HL-60 (cell line): ENCODE measurements around the gene ARX.

Experiments used
- DNase-seq, 2 experiments: peaks; one replicate each; pipeline ENCODE4 v3.0.0-alpha.2; 2010 to 2020; ENCODE audit warnings: low read depth in 1 of 2, low spot score in 1 of 2
- H3K27ac ChIP-seq: fragments of 250-450 bp; sonication (Bioruptor Pico); replicated peaks from 2 replicates; pipeline ENCODE4 v1.5.1; 2020; ENCODE audit warnings: mild to moderate bottlenecking, moderate library complexity
- H3K27me3 ChIP-seq: fragments of 250-450 bp; sonication (Bioruptor Pico); 2 replicates; pipeline ENCODE4 v1.5.1; 2021; ENCODE audit warnings: mild to moderate bottlenecking, moderate library complexity; ENCODE audit not compliant: insufficient read depth, poor library complexity, severe bottlenecking
- H3K4me3 ChIP-seq: replicated peaks from 2 replicates; pipeline ENCODE4 v1.5.1; 2011; ENCODE audit warnings: mild to moderate bottlenecking, control low read depth, low read length; ENCODE audit not compliant: insufficient read depth
- CTCF ChIP-seq: IDR thresholded peaks from one replicate; pipeline ENCODE4 v1.5.1; 2011; ENCODE audit warnings: low read length, control low read depth, inconsistent platforms; ENCODE audit not compliant: insufficient read depth
- GABPA ChIP-seq: IDR thresholded peaks from 2 replicates; pipeline ENCODE4 v1.6.1; 2012; ENCODE audit warnings: low read depth
- POLR2AphosphoS5 ChIP-seq: IDR thresholded peaks from 2 replicates; pipeline ENCODE4 v1.6.1; 2012; ENCODE audit warnings: low read depth
- REST ChIP-seq: IDR thresholded peaks from 2 replicates; pipeline ENCODE4 v1.6.1; 2012; ENCODE audit warnings: low read depth; ENCODE audit not compliant: insufficient replicate concordance
- SPI1 ChIP-seq: IDR thresholded peaks from 2 replicates; pipeline ENCODE4 v1.6.1; 2012; ENCODE audit warnings: low read depth, mild to moderate bottlenecking, borderline replicate concordance
- long read RNA-seq: library from polyadenylated mRNA; unstranded; transcript quantifications from one replicate; pipeline ENCODE4 v2.0.0, GENCODE V29; 2020

ARX gene
- long read RNA-seq, result 0 reads

- Histone ChIP-seq H3K27ac (no peak within 1 kb of the TSS), H3K27me3 (peaks cover 73% of the 10 kb centered on the region), H3K4me3 (no peak within 1 kb of the TSS)
- DNase-seq, result peak in 1 of 2 experiments; percentile 47
- TF ChIP-seq SPI1, result no peak
- no peak for TF ChIP-seq CTCF
- TF ChIP-seq POLR2AphosphoS5, result no peak
- TF ChIP-seq GABPA, result no peak
- no peak for TF ChIP-seq REST
These were observed at the start of gene ARX for GRCh38 chrX:25015486-25016360. Gene ARX, minus strand, starts transcription at chrX:25015965. Its CDS starts 228 bp downstream, at chrX:25015737.

- no peak for DNase-seq
- Histone ChIP-seq H3K27ac (no peak overlapping the region), H3K27me3 (no peaks in the 10 kb centered on the region), H3K4me3 (no peak overlapping the region)
- TF ChIP-seq GABPA, result no peak
- TF ChIP-seq SPI1, result no peak
- no peak for TF ChIP-seq CTCF
- no peak for TF ChIP-seq REST
- TF ChIP-seq POLR2AphosphoS5, result no peak
These were observed 43.5 kb upstream of the ARX start for GRCh38 chrX:25059273-25059672.

GRCh38 chrX:25052798-25053534, 37.2 kb upstream of the ARX start:
- no peak for TF ChIP-seq REST
- TF ChIP-seq CTCF, result no peak
- no peak for TF ChIP-seq SPI1
- no peak for TF ChIP-seq POLR2AphosphoS5
- TF ChIP-seq GABPA, result no peak
- H3K27ac ChIP-seq, result no peak overlapping the region
- no peak overlapping the region for H3K4me3 ChIP-seq
- DNase-seq, result no peak
- peaks cover 2% of the 10 kb centered on the region for H3K27me3 ChIP-seq
